Upper lobe of left lung (tissue), 6 donors: ENCODE data around the gene PAX7. TPM values are rescaled to one million over a fixed set of nuclear protein-coding genes. Genes with fewer than 3 reads are reported as not detected.

Source experiments
- ATAC-seq, 2 donors: fragments of 200-7000 bp; cut with Tn5 transposase; one replicate each; pipeline ENCODE4 v1.9.1; 2022; ENCODE audit warnings: mild to moderate bottlenecking in 2 of 2, moderate library complexity in 2 of 2; ENCODE audit not compliant: low FRiP score in 2 of 2
- DNase-seq, 2 donors: peaks; one replicate each; pipeline ENCODE4 v3.0.0-alpha.2; 2019 to 2020
- H3K27ac ChIP-seq, 4 donors: fragments of 200-600 bp; sonication (generic); one replicate each; pipeline ENCODE4 v1.5.1; 2016 to 2019
- H3K27me3 ChIP-seq, 4 donors: fragments of 200-600 bp; sonication (generic); one replicate each; pipeline ENCODE4 v1.5.1; 2017 to 2019
- H3K36me3 ChIP-seq, 4 donors: fragments of 200-600 bp; sonication (generic); one replicate each; pipeline ENCODE4 v1.5.1; 2016 to 2019
- H3K4me1 ChIP-seq, 4 donors: fragments of 200-600 bp; sonication (generic); one replicate each; pipeline ENCODE4 v1.5.1; 2018 to 2019
- H3K4me3 ChIP-seq, 4 donors: fragments of 200-600 bp; sonication (generic); one replicate each; pipeline ENCODE4 v1.5.1; 2017 to 2019; ENCODE audit warnings: mild to moderate bottlenecking in 2 of 4, moderate library complexity in 1 of 4
- H3K9me3 ChIP-seq, 4 donors: fragments of 200-600 bp; sonication (generic); one replicate each; pipeline ENCODE4 v1.5.1; 2018 to 2019
- CTCF ChIP-seq, 6 experiments: fragments of 450-650 bp in 4 of 6; fragments of 200-600 bp in 2 of 6; sonication (generic) in 2 of 6; IDR thresholded peaks; one replicate each; pipeline ENCODE4 v1.5.1; 2016 to 2019; ENCODE audit warnings: antibody characterized with exemption in 6 of 6
- EP300 ChIP-seq, 4 donors: sonication (generic); formaldehyde crosslinking; IDR thresholded peaks; one replicate each; pipeline ENCODE4 v1.5.1; 2017; ENCODE audit warnings: antibody characterized with exemption in 4 of 4, control low read depth in 2 of 4
- POLR2A ChIP-seq, 4 donors: fragments of 450-650 bp; IDR thresholded peaks; one replicate each; pipeline ENCODE4 v1.5.1; 2016 to 2017; ENCODE audit warnings: antibody characterized with exemption in 4 of 4, mild to moderate bottlenecking in 2 of 4
- POLR2AphosphoS5 ChIP-seq, 2 donors: sonication (generic); formaldehyde crosslinking; IDR thresholded peaks; one replicate each; pipeline ENCODE4 v1.5.1; 2017; ENCODE audit warnings: antibody characterized with exemption in 2 of 2
- WGBS, 2 donors: methylation state at CpG; one replicate each; pipeline ENCODE4 v1.1.5; 2017 to 2018; 5-methylcytosine and 5-hydroxymethylcytosine counted together
- total RNA-seq, 6 donors: library from RNA; depleted of rRNA in 4 of 6; stranded (reverse); fragments of >200 nt in 4 of 6; gene quantifications; one replicate each; pipeline versions ENCODE4 v1.1.0 to v1.2.1, GENCODE V29; 2016 to 2021
- donor health status: DM: no; HTN: no; CAD: no; lungs with moderate emphysema.
- donor health status: DM: no; HTN: yes; CAD: no; lungs with severe emphysema.

PAX7 gene
- total RNA-seq, 6 donors from 2014 or later: not detected

GRCh38 chr1:18731148-18731547 is 100.5 kb downstream of the PAX7 start:
- DNase-seq (no peak), ATAC-seq (no peak)
- 14 to 35% methylated on average over 3 to 6 of the region's 6 CpGs for WGBS, 2 donors
- Histone ChIP-seq H3K27ac (no peak overlapping the region), H3K27me3 (peaks cover 0 to 11% (median 0%) of the 10 kb centered on the region in 4 donors), H3K36me3 (no peaks in the 10 kb centered on the region), H3K9me3 (no peaks in the 10 kb centered on the region), H3K4me1 (no peaks in the 10 kb centered on the region), H3K4me3 (no peak overlapping the region)
- no peak for TF ChIP-seq EP300 (IDR thresholded peaks at IDR 0.05)
- TF ChIP-seq POLR2AphosphoS5 (IDR thresholded peaks at IDR 0.05): no peak
- no peak for TF ChIP-seq POLR2A (IDR thresholded peaks at IDR 0.05)
- TF ChIP-seq CTCF (IDR thresholded peaks at IDR 0.05): no peak

- Histone ChIP-seq H3K9me3 (no peaks in the 10 kb centered on the region), H3K4me3 (no peak overlapping the region), H3K4me1 (no peaks in the 10 kb centered on the region), H3K27ac (no peak overlapping the region), H3K36me3 (no peaks in the 10 kb centered on the region), H3K27me3 (peaks cover 0 to 8% (median 0%) of the 10 kb centered on the region in 4 donors)
- DNase-seq (no peak), ATAC-seq (no peak)
- TF ChIP-seq POLR2A (IDR thresholded peaks at IDR 0.05) (no peak), CTCF (IDR thresholded peaks at IDR 0.05) (no peak), POLR2AphosphoS5 (IDR thresholded peaks at IDR 0.05) (no peak), EP300 (IDR thresholded peaks at IDR 0.05) (no peak)
- 64 to 73% methylated on average over 10 of the region's 10 CpGs for WGBS, 2 donors
Measured at GRCh38 chr1:18731591-18732235, 101.1 kb downstream of the PAX7 start.

- H3K9me3 ChIP-seq: no peaks in the 10 kb centered on the region
- no peak for DNase-seq
- 28 to 36% methylated on average over 6 of the region's 6 CpGs for WGBS, 2 donors
- H3K4me3 ChIP-seq: no peak overlapping the region
- ATAC-seq: no peak
- H3K4me1 ChIP-seq: no peaks in the 10 kb centered on the region
- H3K27me3 ChIP-seq: peaks cover 0 to 5% (median 0%) of the 10 kb centered on the region in 4 donors
- no peaks in the 10 kb centered on the region for H3K36me3 ChIP-seq
- TF ChIP-seq CTCF (IDR thresholded peaks at IDR 0.05) (no peak), EP300 (IDR thresholded peaks at IDR 0.05) (no peak), POLR2A (IDR thresholded peaks at IDR 0.05) (no peak), POLR2AphosphoS5 (IDR thresholded peaks at IDR 0.05) (no peak)
- no peak overlapping the region for H3K27ac ChIP-seq
Measured at GRCh38 chr1:18732686-18733085, 102.0 kb downstream of the PAX7 start.

GRCh38 chr1:18734001-18734400 is 103.4 kb downstream of the PAX7 start:
- Histone ChIP-seq H3K27ac (no peak overlapping the region), H3K4me1 (no peaks in the 10 kb centered on the region), H3K27me3 (no peaks in the 10 kb centered on the region), H3K36me3 (no peaks in the 10 kb centered on the region), H3K4me3 (no peak overlapping the region), H3K9me3 (no peaks in the 10 kb centered on the region)
- 65 to 76% methylated on average over 11 to 15 of the region's 15 CpGs for WGBS, 2 donors
- TF ChIP-seq POLR2A (IDR thresholded peaks at IDR 0.05): no peak
- no peak for TF ChIP-seq EP300 (IDR thresholded peaks at IDR 0.05)
- DNase-seq (no peak), ATAC-seq (no peak)

- Histone ChIP-seq H3K9me3 (no peaks in the 10 kb centered on the region), H3K4me3 (no peak overlapping the region), H3K4me1 (no peaks in the 10 kb centered on the region), H3K27ac (no peak overlapping the region), H3K36me3 (no peaks in the 10 kb centered on the region), H3K27me3 (no peaks in the 10 kb centered on the region)
- TF ChIP-seq EP300 (IDR thresholded peaks at IDR 0.05) (no peak), CTCF (IDR thresholded peaks at IDR 0.05) (no peak), POLR2AphosphoS5 (IDR thresholded peaks at IDR 0.05) (no peak), POLR2A (IDR thresholded peaks at IDR 0.05) (no peak)
- no peak for ATAC-seq
- no peak for DNase-seq
- WGBS, 2 donors: 41 to 44% methylated on average over 7 of the region's 7 CpGs
Measured at GRCh38 chr1:18734461-18735223, 104.0 kb downstream of the PAX7 start.
